HepG2 (cell line): ENCODE measurements around the gene ZER1. TPM values are rescaled to one million over a fixed set of nuclear protein-coding genes. Genes with fewer than 3 reads are reported as not detected.

ENCODE experiments used
- ARNT2 ChIP-seq: sonication (generic); formaldehyde crosslinking; IDR thresholded peaks from 2 replicates; pipeline ENCODE4 v1.8.0; 2022; ENCODE audit warnings: mild to moderate bottlenecking, low read depth, missing genetic modification reagents, moderate library complexity
- ATAD3A ChIP-seq: sonication (generic); formaldehyde crosslinking; IDR thresholded peaks from 2 replicates; pipeline ENCODE4 v1.4.0; 2020; ENCODE audit warnings: missing genetic modification reagents
- CHD2 ChIP-seq: IDR thresholded peaks from 2 replicates; pipeline ENCODE4 v1.6.1; 2011; ENCODE audit warnings: low read depth, low read length, improper control_type of control experiment
- GABPA ChIP-seq, 2 experiments: IDR thresholded peaks; 2 replicates each; pipeline ENCODE4 v1.6.1; 2011 to 2016; ENCODE audit warnings: low read depth in 2 of 2, low read length in 1 of 2, missing biosample characterization in 1 of 2, missing genetic modification characterization in 1 of 2
- GATAD2A ChIP-seq: IDR thresholded peaks from 2 replicates; pipeline ENCODE4 v1.6.1; 2016
- IRF2 ChIP-seq: IDR thresholded peaks from 2 replicates; pipeline ENCODE4 v1.6.1; 2018; ENCODE audit warnings: missing genetic modification reagents, missing compliant biosample characterization
- KDM4B ChIP-seq: sonication (generic); formaldehyde crosslinking; IDR thresholded peaks from 2 replicates; pipeline ENCODE4 v1.4.0; 2020; ENCODE audit warnings: missing genetic modification reagents
- NFYB ChIP-seq: sonication (generic); formaldehyde crosslinking; IDR thresholded peaks from 2 replicates; pipeline ENCODE4 v1.4.0; 2020; ENCODE audit warnings: missing genetic modification reagents
- RBM39 ChIP-seq: fragments of 200-400 bp; formaldehyde crosslinking; IDR thresholded peaks from one replicate; pipeline ENCODE4 v1.6.1; 2018; ENCODE audit warnings: antibody characterized with exemption, mild to moderate bottlenecking, low read depth, low read length; ENCODE audit not compliant: poor library complexity, severe bottlenecking
- SP1 ChIP-seq, 2 experiments: fragments of 450-650 bp in 1 of 2; sonication (generic) in 1 of 2; formaldehyde crosslinking in 1 of 2; IDR thresholded peaks; 2 replicates each; pipeline versions ENCODE4 v1.4.0 to v1.6.1; 2016 to 2020; ENCODE audit warnings: missing genetic modification reagents in 1 of 2
- SRSF9 ChIP-seq: fragments of 200-400 bp; formaldehyde crosslinking; IDR thresholded peaks from 2 replicates; pipeline ENCODE4 v1.6.1; 2018; ENCODE audit warnings: borderline replicate concordance, mild to moderate bottlenecking, low read depth, low read length; ENCODE audit not compliant: insufficient read depth, poor library complexity, severe bottlenecking
- XRCC5 ChIP-seq: fragments of 200-400 bp; formaldehyde crosslinking; optimal IDR thresholded peaks from 2 replicates; pipeline ENCODE3; 2017; ENCODE audit warnings: mild to moderate bottlenecking, low read length
- ZNF251 ChIP-seq: sonication (generic); formaldehyde crosslinking; IDR thresholded peaks from 2 replicates; pipeline ENCODE4 v1.9.0; 2021; ENCODE audit warnings: mild to moderate bottlenecking, missing genetic modification reagents
- ZNF274 ChIP-seq: sonication (generic); formaldehyde crosslinking; IDR thresholded peaks from 2 replicates; pipeline ENCODE4 v1.5.1; 2020; ENCODE audit warnings: mild to moderate bottlenecking, missing genetic modification reagents
- ZNF543 ChIP-seq: sonication (generic); formaldehyde crosslinking; IDR thresholded peaks from 2 replicates; pipeline ENCODE4 v1.4.0; 2020; ENCODE audit warnings: mild to moderate bottlenecking, missing genetic modification reagents
- ZNF574 ChIP-seq: sonication (generic); formaldehyde crosslinking; IDR thresholded peaks from 2 replicates; pipeline ENCODE4 v1.4.0; 2020; ENCODE audit warnings: missing genetic modification reagents
- ZNF678 ChIP-seq: sonication (generic); formaldehyde crosslinking; IDR thresholded peaks from 2 replicates; pipeline ENCODE4 v1.4.0; 2020; ENCODE audit warnings: mild to moderate bottlenecking, missing genetic modification reagents
- ZNF747 ChIP-seq: sonication (generic); formaldehyde crosslinking; IDR thresholded peaks from 2 replicates; pipeline ENCODE4 v1.8.1; 2023; ENCODE audit warnings: missing genetic modification reagents, mild to moderate bottlenecking, borderline replicate concordance
- ZNF816 ChIP-seq: sonication (generic); formaldehyde crosslinking; IDR thresholded peaks from 2 replicates; pipeline ENCODE4 v1.8.0; 2022; ENCODE audit warnings: missing genetic modification reagents, mild to moderate bottlenecking, borderline replicate concordance
- polyA plus RNA-seq, 8 experiments: library from polyadenylated mRNA; depleted of rRNA in 3 of 8; stranded (reverse) in 7 of 8; unstranded in 1 of 8; fragments of >200 nt; fragmentation: Illumina TruSeq in 4 of 8; extraction: Trizol in 4 of 8; gene quantifications; 2 replicates each; pipeline versions ENCODE4 v1.2.1 to v1.2.3, GENCODE V29; 2011 to 2016; ENCODE audit warnings: low read depth in 4 of 8, missing spikeins in 1 of 8, mixed read lengths in 1 of 8; ENCODE audit not compliant: insufficient read depth in 1 of 8
- total RNA-seq, 5 experiments: library from RNA; depleted of rRNA; stranded (reverse); fragments of >200 nt; fragmentation: Illumina TruSeq; extraction: Trizol; gene quantifications; 2 replicates each; pipeline ENCODE4 v1.2.3, GENCODE V29; 2016; ENCODE audit warnings: low read depth in 1 of 5
- TF ChIP-seq, protein P1 (sequence below): sonication (generic); formaldehyde crosslinking; IDR thresholded peaks from 2 replicates; pipeline ENCODE4 v1.4.0; 2020; ENCODE audit warnings: mild to moderate bottlenecking, missing genetic modification reagents

ZER1 gene
- total and polyA plus RNA-seq, 2 of the 13 experiments (the other 11 are each of a cell fraction or from before 2014, with no cell fraction given): 7.7 to 40.0 TPM

- TF ChIP-seq CHD2 (0 out of 2 replicates have a peak, but pooled peaks have one; percentile 11), IRF2 (peak; percentile 25; the same call in 1 of the 2 replicates), ZNF747 (peak; percentile 64; the same call in 1 of the 2 replicates), ARNT2 (CRISPR knock-in tag) (peak; percentile 83; the same call in 1 of the 2 replicates), ZNF543 (no peak), XRCC5 (no peak), GATAD2A (CRISPR knock-in tag) (no peak; the same call in 1 of the 2 replicates), ZNF574 (CRISPR knock-in tag) (peak; percentile 61), ZNF816 (CRISPR knock-in tag) (no peak), KDM4B (CRISPR knock-in tag) (no peak), ZNF251 (CRISPR knock-in tag) (no peak), NFYB (CRISPR knock-in tag) (peak; percentile 95), ATAD3A (CRISPR knock-in tag) (no peak), ZNF274 (CRISPR knock-in tag) (0 out of 2 replicates have a peak, but pooled peaks have one; percentile 60), SP1 (IDR thresholded peaks at IDR 0.05) (peak; percentile 57; the same call in 1 of the 2 replicates), SP1 (CRISPR knock-in tag; IDR thresholded peaks at IDR 0.05) (peak; percentile 95), ZNF678 (no peak), RBM39 (peak; percentile 47), GABPA (IDR thresholded peaks at IDR 0.05; ENCODE audit: low read depth, low read length) (peak; percentile 45), GABPA (CRISPR knock-in tag; IDR thresholded peaks at IDR 0.05; ENCODE audit: low read depth) (peak; percentile 47), SRSF9 (no peak)
- TF ChIP-seq, protein P1, sequence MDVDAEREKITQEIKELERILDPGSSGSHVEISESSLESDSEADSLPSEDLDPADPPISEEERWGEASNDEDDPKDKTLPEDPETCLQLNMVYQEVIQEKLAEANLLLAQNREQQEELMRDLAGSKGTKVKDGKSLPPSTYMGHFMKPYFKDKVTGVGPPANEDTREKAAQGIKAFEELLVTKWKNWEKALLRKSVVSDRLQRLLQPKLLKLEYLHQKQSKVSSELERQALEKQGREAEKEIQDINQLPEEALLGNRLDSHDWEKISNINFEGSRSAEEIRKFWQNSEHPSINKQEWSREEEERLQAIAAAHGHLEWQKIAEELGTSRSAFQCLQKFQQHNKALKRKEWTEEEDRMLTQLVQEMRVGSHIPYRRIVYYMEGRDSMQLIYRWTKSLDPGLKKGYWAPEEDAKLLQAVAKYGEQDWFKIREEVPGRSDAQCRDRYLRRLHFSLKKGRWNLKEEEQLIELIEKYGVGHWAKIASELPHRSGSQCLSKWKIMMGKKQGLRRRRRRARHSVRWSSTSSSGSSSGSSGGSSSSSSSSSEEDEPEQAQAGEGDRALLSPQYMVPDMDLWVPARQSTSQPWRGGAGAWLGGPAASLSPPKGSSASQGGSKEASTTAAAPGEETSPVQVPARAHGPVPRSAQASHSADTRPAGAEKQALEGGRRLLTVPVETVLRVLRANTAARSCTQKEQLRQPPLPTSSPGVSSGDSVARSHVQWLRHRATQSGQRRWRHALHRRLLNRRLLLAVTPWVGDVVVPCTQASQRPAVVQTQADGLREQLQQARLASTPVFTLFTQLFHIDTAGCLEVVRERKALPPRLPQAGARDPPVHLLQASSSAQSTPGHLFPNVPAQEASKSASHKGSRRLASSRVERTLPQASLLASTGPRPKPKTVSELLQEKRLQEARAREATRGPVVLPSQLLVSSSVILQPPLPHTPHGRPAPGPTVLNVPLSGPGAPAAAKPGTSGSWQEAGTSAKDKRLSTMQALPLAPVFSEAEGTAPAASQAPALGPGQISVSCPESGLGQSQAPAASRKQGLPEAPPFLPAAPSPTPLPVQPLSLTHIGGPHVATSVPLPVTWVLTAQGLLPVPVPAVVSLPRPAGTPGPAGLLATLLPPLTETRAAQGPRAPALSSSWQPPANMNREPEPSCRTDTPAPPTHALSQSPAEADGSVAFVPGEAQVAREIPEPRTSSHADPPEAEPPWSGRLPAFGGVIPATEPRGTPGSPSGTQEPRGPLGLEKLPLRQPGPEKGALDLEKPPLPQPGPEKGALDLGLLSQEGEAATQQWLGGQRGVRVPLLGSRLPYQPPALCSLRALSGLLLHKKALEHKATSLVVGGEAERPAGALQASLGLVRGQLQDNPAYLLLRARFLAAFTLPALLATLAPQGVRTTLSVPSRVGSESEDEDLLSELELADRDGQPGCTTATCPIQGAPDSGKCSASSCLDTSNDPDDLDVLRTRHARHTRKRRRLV (CRISPR knock-in tag): peak; percentile 24
Observed at GRCh38 chr9:128723866-128724743, 47.6 kb downstream of the ZER1 start, which contains the start of gene ZDHHC12 (continued).
